H1 (cell line): ENCODE data around the gene UGT1A10. TPM values are rescaled to one million over a fixed set of nuclear protein-coding genes. Genes with fewer than 3 reads are reported as not detected.

Experiments used
- CHD1 ChIP-seq: IDR thresholded peaks from 2 replicates; pipeline ENCODE4 v1.6.1; 2012; ENCODE audit warnings: low read depth, low read length, improper control_type of control experiment
- NRF1 ChIP-seq: IDR thresholded peaks from 2 replicates; pipeline ENCODE4 v1.6.1; 2011; ENCODE audit warnings: mild to moderate bottlenecking, low read depth, low read length, improper control_type of control experiment
- polyA plus RNA-seq, 7 experiments: library from polyadenylated mRNA; depleted of rRNA in 3 of 7; stranded (reverse) in 5 of 7; unstranded in 2 of 7; fragments of >200 nt in 5 of 7; fragments of 200-250 nt in 2 of 7; gene quantifications; 1 replicate in 5 of 7; 2 replicates in 1 of 7; 4 replicates in 1 of 7; pipeline versions ENCODE4 v1.2.1 to v1.2.3, GENCODE V29; 2011 to 2013; ENCODE audit warnings: missing spikeins in 2 of 7, mixed read lengths in 2 of 7
- total RNA-seq: library from RNA; stranded (reverse); fragmentation: NEBNext Ultra II Directional; extraction: Animal tissue kit (Norgen Biotek cat#: 25700); gene quantifications from 2 replicates; pipeline ENCODE4 v1.2.1, GENCODE V29; 2021
- TF ChIP-seq, protein P1 (sequence below): fragments of 300-600 bp; sonication (generic); IDR thresholded peaks from 2 replicates; pipeline ENCODE4 v1.7.1; 2012; ENCODE audit warnings: low read length, moderate library complexity, mild to moderate bottlenecking, inconsistent platforms; ENCODE audit not compliant: insufficient replicate concordance
- TF ChIP-seq, protein P2 (sequence below): IDR thresholded peaks from 2 replicates; pipeline ENCODE4 v1.6.1; 2012; ENCODE audit warnings: inconsistent platforms

Gene UGT1A10
- total and polyA plus RNA-seq, 2 of the 8 experiments (the other 6 are each of a cell fraction or from before 2014, with no cell fraction given): not detected

DNA sequence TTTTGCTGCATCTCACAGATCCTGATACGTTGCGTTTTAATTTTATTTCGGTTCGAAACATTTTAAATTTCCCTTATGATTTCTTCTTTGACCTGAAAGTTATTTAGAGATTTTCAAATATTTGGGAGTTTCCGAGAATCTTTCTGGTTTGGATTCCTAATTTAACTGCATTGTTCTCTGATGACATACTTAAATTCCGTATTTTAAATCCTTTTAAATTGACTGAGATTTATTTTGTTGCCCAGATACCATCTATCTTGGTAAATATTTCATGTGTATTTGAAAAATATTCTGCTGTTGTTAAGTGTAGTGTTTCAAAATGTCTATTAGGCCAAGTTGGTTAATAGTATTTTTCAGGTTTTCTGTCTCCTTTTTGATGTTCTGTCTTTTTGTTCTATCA lies 179.6 kb downstream of the UGT1A10 start (continued):
- TF ChIP-seq, protein P1, sequence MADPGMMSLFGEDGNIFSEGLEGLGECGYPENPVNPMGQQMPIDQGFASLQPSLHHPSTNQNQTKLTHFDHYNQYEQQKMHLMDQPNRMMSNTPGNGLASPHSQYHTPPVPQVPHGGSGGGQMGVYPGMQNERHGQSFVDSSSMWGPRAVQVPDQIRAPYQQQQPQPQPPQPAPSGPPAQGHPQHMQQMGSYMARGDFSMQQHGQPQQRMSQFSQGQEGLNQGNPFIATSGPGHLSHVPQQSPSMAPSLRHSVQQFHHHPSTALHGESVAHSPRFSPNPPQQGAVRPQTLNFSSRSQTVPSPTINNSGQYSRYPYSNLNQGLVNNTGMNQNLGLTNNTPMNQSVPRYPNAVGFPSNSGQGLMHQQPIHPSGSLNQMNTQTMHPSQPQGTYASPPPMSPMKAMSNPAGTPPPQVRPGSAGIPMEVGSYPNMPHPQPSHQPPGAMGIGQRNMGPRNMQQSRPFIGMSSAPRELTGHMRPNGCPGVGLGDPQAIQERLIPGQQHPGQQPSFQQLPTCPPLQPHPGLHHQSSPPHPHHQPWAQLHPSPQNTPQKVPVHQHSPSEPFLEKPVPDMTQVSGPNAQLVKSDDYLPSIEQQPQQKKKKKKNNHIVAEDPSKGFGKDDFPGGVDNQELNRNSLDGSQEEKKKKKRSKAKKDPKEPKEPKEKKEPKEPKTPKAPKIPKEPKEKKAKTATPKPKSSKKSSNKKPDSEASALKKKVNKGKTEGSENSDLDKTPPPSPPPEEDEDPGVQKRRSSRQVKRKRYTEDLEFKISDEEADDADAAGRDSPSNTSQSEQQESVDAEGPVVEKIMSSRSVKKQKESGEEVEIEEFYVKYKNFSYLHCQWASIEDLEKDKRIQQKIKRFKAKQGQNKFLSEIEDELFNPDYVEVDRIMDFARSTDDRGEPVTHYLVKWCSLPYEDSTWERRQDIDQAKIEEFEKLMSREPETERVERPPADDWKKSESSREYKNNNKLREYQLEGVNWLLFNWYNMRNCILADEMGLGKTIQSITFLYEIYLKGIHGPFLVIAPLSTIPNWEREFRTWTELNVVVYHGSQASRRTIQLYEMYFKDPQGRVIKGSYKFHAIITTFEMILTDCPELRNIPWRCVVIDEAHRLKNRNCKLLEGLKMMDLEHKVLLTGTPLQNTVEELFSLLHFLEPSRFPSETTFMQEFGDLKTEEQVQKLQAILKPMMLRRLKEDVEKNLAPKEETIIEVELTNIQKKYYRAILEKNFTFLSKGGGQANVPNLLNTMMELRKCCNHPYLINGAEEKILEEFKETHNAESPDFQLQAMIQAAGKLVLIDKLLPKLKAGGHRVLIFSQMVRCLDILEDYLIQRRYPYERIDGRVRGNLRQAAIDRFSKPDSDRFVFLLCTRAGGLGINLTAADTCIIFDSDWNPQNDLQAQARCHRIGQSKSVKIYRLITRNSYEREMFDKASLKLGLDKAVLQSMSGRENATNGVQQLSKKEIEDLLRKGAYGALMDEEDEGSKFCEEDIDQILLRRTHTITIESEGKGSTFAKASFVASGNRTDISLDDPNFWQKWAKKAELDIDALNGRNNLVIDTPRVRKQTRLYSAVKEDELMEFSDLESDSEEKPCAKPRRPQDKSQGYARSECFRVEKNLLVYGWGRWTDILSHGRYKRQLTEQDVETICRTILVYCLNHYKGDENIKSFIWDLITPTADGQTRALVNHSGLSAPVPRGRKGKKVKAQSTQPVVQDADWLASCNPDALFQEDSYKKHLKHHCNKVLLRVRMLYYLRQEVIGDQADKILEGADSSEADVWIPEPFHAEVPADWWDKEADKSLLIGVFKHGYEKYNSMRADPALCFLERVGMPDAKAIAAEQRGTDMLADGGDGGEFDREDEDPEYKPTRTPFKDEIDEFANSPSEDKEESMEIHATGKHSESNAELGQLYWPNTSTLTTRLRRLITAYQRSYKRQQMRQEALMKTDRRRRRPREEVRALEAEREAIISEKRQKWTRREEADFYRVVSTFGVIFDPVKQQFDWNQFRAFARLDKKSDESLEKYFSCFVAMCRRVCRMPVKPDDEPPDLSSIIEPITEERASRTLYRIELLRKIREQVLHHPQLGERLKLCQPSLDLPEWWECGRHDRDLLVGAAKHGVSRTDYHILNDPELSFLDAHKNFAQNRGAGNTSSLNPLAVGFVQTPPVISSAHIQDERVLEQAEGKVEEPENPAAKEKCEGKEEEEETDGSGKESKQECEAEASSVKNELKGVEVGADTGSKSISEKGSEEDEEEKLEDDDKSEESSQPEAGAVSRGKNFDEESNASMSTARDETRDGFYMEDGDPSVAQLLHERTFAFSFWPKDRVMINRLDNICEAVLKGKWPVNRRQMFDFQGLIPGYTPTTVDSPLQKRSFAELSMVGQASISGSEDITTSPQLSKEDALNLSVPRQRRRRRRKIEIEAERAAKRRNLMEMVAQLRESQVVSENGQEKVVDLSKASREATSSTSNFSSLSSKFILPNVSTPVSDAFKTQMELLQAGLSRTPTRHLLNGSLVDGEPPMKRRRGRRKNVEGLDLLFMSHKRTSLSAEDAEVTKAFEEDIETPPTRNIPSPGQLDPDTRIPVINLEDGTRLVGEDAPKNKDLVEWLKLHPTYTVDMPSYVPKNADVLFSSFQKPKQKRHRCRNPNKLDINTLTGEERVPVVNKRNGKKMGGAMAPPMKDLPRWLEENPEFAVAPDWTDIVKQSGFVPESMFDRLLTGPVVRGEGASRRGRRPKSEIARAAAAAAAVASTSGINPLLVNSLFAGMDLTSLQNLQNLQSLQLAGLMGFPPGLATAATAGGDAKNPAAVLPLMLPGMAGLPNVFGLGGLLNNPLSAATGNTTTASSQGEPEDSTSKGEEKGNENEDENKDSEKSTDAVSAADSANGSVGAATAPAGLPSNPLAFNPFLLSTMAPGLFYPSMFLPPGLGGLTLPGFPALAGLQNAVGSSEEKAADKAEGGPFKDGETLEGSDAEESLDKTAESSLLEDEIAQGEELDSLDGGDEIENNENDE: no peak
- TF ChIP-seq, protein P2, sequence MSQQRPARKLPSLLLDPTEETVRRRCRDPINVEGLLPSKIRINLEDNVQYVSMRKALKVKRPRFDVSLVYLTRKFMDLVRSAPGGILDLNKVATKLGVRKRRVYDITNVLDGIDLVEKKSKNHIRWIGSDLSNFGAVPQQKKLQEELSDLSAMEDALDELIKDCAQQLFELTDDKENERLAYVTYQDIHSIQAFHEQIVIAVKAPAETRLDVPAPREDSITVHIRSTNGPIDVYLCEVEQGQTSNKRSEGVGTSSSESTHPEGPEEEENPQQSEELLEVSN: no peak
- TF ChIP-seq NRF1: no peak
- no peak for TF ChIP-seq CHD1
